HG03521 (cell line): ENCODE measurements around the gene NEK10.

ENCODE experiments used
- ATAC-seq: cut with Tn5 transposase; IDR thresholded peaks from one replicate; pipeline ENCODE4 v1.9.1; 2021; ENCODE audit warnings: mild to moderate bottlenecking, moderate library complexity; ENCODE audit not compliant: unreplicated experiment

Gene NEK10

GRCh38 chr3:27076815-27077630 lies 292.2 kb downstream of the NEK10 start:
- no peak for ATAC-seq

DNA sequence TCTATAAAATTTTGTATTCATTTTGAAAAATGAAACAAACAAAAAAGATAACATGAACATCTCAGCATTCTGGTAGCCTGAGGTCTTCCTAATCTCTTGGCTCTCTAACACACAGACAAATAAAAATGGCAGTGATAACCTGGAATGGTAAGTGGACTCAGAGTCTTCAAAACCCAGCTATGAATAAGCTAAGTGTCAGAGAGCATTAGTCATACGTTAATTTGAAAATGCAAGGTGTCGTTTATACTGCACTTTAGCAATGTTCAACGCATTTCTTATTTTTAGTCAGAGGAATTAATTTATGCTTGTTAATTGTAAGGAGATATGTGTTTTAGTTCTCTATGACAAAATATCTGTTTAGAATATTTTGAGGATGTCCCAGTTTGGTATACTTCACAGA lies 294.3 kb downstream of the NEK10 start:
- ATAC-seq, result no peak

- no peak for ATAC-seq
These were observed 295.3 kb downstream of the NEK10 start for GRCh38 chr3:27073912-27074311.

GRCh38 chr3:27072810-27073651 lies 296.2 kb downstream of the NEK10 start:
- ATAC-seq, result no peak

DNA sequence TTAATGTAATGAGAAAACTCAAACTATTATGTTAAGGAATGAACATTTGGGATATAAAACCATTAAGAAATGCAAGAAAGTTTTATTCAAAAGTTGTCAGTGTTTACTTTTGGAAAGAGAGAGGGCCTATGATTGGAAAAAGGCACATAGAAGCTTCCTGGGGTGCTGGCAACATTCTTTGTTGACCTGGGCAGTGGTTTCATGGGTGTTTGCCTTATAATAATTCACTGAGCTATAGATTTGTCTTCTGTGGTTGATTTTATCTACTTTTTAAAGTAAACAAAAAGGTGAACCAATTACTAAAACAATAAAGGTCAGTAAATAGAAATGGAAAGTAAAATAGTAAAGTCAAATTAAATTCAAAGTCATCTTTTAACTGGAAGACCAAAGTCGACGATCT lies 308.8 kb downstream of the NEK10 start:
- ATAC-seq, result no peak
